HEK293T (cell line): ENCODE data around the gene STX3.

ENCODE experiments used
- CTCF ChIA-PET: fragments of 350-600 bp; formaldehyde crosslinking; extraction: SDS; loops from one replicate; lab custom pipeline; 2021; ENCODE audit warnings: antibody characterized with exemption, inconsistent platforms; lab: Yijun Ruan, JAX
- POLR2A ChIA-PET: fragments of 350-600 bp; formaldehyde crosslinking; extraction: SDS; loops from one replicate; lab custom pipeline; 2020; ENCODE audit warnings: antibody characterized with exemption, inconsistent platforms; lab: Yijun Ruan, JAX
- DNase-seq: peaks from one replicate; pipeline ENCODE4 v3.0.0; 2012; ENCODE audit warnings: mixed read lengths; ENCODE audit errors: extremely low spot score
- ARNT ChIP-seq: fragments of 450-650 bp; IDR thresholded peaks from 2 replicates; pipeline ENCODE4 v1.6.1; 2017; ENCODE audit warnings: mild to moderate bottlenecking
- BHLHE40 ChIP-seq: fragments of 450-650 bp; IDR thresholded peaks from 2 replicates; pipeline ENCODE4 v1.6.1; 2016; ENCODE audit warnings: mild to moderate bottlenecking, moderate library complexity, borderline replicate concordance
- CTBP1 ChIP-seq: fragments of 450-650 bp; IDR thresholded peaks from 2 replicates; pipeline ENCODE4 v1.6.1; 2016; ENCODE audit warnings: borderline replicate concordance
- ELF4 ChIP-seq: fragments of 450-650 bp; IDR thresholded peaks from 2 replicates; pipeline ENCODE4 v1.6.1; 2017; ENCODE audit warnings: antibody characterized with exemption
- FOXA1 ChIP-seq: fragments of 450-650 bp; IDR thresholded peaks from 2 replicates; pipeline ENCODE4 v1.6.1; 2016; ENCODE audit warnings: mild to moderate bottlenecking
- FOXK2 ChIP-seq: fragments of 450-650 bp; IDR thresholded peaks from 2 replicates; pipeline ENCODE4 v1.6.1; 2016; ENCODE audit warnings: mild to moderate bottlenecking
- FOXM1 ChIP-seq: fragments of 450-650 bp; IDR thresholded peaks from 2 replicates; pipeline ENCODE4 v1.6.1; 2017; ENCODE audit warnings: mild to moderate bottlenecking, borderline replicate concordance
- HDGF ChIP-seq: fragments of 450-650 bp; IDR thresholded peaks from 2 replicates; pipeline ENCODE4 v1.6.1; 2017; ENCODE audit warnings: antibody characterized with exemption, borderline replicate concordance
- L3MBTL2 ChIP-seq: fragments of 450-650 bp; conservative IDR thresholded peaks from 2 replicates; pipeline ENCODE4 v1.6.1; 2016; ENCODE audit warnings: mild to moderate bottlenecking
- LEF1 ChIP-seq: fragments of 450-650 bp; IDR thresholded peaks from 2 replicates; pipeline ENCODE4 v1.6.1; 2017; ENCODE audit warnings: mild to moderate bottlenecking, borderline replicate concordance
- NFRKB ChIP-seq: fragments of 450-650 bp; IDR thresholded peaks from 2 replicates; pipeline ENCODE4 v1.6.1; 2016; ENCODE audit warnings: mild to moderate bottlenecking, moderate library complexity
- SP1 ChIP-seq: fragments of 450-650 bp; IDR thresholded peaks from 2 replicates; pipeline ENCODE4 v1.6.1; 2017
- SUZ12 ChIP-seq: fragments of 450-650 bp; IDR thresholded peaks from 2 replicates; pipeline ENCODE4 v1.6.1; 2016; ENCODE audit warnings: mild to moderate bottlenecking
- TARDBP ChIP-seq: fragments of 450-650 bp; IDR thresholded peaks from 2 replicates; pipeline ENCODE4 v1.6.1; 2016
- ZNF384 ChIP-seq: fragments of 450-650 bp; IDR thresholded peaks from 2 replicates; pipeline ENCODE4 v1.6.1; 2016
- TF ChIP-seq, protein P1 (sequence below): fragments of 450-650 bp; IDR thresholded peaks from 2 replicates; pipeline ENCODE4 v1.6.1; 2016

The STX3 gene

DNA sequence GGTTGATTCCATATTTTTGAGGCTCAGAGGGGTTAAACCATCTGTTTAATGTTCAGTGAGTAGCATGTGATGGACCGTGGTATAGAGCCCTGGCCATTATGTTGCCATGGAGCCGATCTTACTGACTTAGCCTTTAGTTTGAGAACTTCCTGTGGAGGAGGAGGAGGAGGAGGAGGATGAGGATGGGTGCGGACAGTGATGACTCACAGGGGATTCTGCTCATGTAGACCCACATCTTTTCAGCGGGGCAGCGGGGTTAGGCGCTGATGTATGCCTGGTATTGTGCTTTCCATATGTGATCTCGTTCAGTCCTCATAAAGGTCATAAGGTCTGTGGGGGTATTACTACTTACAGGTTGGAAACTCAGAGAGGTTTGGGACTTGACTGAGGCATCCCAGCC is 13.9 kb downstream of the STX3 start:
- DNase-seq, result no peak
- no peak for TF ChIP-seq CTBP1
- TF ChIP-seq ARNT, result no peak
- no peak for TF ChIP-seq FOXM1
- TF ChIP-seq ZNF384, result no peak
- TF ChIP-seq SP1, result no peak
- TF ChIP-seq BHLHE40, result no peak
- TF ChIP-seq LEF1, result no peak
- CTCF ChIA-PET, result no interaction called here
- POLR2A ChIA-PET, result no interaction called here

DNA sequence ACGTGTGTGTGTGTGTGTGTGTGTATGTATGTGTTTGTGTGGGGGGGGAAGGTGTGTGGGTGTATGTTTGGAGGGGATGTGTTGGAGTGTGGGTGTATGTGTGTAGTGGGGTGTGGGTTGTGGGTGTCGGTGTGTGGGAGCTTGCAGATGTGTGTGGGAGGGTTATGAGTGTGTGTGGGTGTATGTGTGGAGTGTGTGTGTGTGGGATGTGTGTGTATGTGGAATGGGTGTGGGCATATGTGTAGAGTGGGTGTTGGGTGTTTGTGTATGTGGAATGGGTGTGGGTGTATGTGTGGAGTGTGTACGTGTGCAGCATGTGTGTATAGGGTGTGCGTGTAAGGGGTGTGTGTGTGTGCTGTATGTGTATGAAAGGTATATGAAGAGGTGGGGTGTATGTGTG is 14.7 kb downstream of the STX3 start:
- no peak for DNase-seq
- no peak for TF ChIP-seq FOXK2
- no peak for TF ChIP-seq HDGF
- POLR2A ChIA-PET, result no interaction called here
- CTCF ChIA-PET, result no interaction called here

DNA sequence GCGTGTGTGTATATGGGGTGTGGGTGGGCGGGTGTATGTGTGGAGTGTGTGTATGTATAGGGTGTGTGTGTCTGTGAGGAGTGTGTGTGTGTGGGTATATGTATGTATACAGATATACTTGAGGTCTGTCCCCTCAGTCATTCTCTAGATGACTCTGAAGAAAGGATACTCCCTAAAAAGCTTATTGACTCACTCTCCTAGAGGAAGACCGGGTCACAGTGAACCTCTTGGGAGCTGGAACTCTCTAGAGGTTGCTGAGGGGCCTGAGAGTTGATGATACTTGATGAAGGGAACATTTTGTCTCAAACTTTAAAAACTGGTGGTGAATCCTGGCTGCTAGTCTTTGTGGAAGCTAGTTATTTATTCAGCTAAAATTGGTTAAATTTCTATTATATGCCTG is 15.1 kb downstream of the STX3 start:
- TF ChIP-seq, protein P1, sequence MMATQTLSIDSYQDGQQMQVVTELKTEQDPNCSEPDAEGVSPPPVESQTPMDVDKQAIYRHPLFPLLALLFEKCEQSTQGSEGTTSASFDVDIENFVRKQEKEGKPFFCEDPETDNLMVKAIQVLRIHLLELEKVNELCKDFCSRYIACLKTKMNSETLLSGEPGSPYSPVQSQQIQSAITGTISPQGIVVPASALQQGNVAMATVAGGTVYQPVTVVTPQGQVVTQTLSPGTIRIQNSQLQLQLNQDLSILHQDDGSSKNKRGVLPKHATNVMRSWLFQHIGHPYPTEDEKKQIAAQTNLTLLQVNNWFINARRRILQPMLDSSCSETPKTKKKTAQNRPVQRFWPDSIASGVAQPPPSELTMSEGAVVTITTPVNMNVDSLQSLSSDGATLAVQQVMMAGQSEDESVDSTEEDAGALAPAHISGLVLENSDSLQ, result no peak
- TF ChIP-seq ARNT (no peak), CTBP1 (no peak), BHLHE40 (no peak)
- ChIA-PET POLR2A (interaction anchor here (0.6 kb wide), 1 partner anchor 14 kb away, joined by 3 read pairs; no protein-coding TSS in a partner anchor), CTCF (no interaction called here)
- DNase-seq, result no peak

DNA sequence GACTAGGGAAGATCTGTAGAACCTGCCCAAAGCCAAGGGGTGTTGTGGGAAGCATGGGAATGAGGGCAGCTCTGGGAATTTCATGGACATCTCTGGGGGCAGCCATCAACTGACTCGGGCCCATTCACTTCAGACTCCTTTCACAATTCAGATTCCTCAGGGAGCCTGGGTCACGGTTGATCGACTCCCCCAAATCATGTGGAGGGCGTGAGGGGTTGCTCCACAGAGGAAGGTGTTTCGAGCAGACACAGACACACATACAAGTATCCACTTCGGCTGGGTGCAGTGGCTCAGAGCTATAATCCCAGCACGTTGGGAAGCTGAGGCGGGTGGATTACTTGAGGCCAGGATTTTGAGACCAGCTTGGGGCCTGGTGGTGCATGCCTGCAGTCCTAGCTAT is 15.7 kb downstream of the STX3 start:
- TF ChIP-seq FOXK2 (no peak), SUZ12 (no peak), CTBP1 (no peak), SP1 (no peak), LEF1 (no peak), BHLHE40 (no peak), ELF4 (no peak), HDGF (no peak), FOXM1 (no peak), ZNF384 (no peak), TARDBP (no peak), ARNT (no peak), NFRKB (no peak), FOXA1 (no peak), L3MBTL2 (no peak)
- TF ChIP-seq, protein P1, result no peak
- DNase-seq, result no peak
- POLR2A ChIA-PET, result interaction anchor here (0.6 kb wide), 1 partner anchor 15 kb away, joined by 3 read pairs; no protein-coding TSS in a partner anchor
- CTCF ChIA-PET, result no interaction called here

DNA sequence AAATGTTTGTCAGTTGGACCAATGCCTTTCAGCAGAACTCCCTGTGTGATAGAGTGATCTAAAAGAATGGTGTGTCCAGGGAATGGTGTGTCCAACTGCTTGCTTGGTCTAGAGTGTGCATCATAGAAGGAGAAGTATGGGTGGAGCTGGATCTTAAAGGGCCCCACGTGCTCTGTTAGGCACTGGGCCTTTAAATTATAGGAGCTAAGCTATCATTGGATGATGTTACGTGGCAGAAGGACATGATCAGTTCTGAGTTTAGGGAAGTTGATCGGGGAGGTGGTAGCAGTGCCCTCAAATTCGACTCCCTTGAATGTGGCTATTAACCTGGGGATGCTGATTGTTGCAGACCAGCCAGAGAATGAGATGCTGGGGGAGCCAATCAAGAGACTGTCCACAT is 16.4 kb downstream of the STX3 start:
- DNase-seq, result no peak
- CTCF ChIA-PET, result no interaction called here
- POLR2A ChIA-PET, result interaction anchor here (1.3 kb wide), 1 partner anchor 16 kb away, joined by 8 read pairs; the partner anchor contains the start of gene STX3
- TF ChIP-seq L3MBTL2, result no peak
- TF ChIP-seq FOXM1, result no peak
- TF ChIP-seq ARNT, result no peak
- no peak for TF ChIP-seq HDGF
- TF ChIP-seq NFRKB, result no peak
- no peak for TF ChIP-seq SUZ12
- TF ChIP-seq BHLHE40, result no peak
- no peak for TF ChIP-seq SP1
- no peak for TF ChIP-seq ZNF384
- TF ChIP-seq, protein P1, result no peak
- no peak for TF ChIP-seq CTBP1

DNA sequence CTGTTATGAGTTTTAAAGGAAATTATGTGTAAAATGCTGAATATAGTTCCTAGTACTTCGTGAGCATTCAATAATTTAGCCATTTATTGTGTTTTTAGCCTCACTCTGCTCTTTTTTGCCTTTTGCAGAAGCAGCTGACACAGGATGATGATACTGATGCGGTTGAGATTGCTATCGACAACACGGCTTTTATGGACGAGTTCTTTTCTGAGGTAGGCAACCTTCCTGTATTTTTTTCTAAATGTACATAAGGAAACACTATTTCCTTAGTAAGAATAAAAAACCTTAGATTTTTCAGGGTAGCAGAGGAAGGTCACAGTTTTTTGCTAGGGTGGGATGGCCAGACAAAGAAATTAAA is 17.9 kb downstream of the STX3 start:
- ChIA-PET CTCF (no interaction called here), POLR2A (no interaction called here)

DNA sequence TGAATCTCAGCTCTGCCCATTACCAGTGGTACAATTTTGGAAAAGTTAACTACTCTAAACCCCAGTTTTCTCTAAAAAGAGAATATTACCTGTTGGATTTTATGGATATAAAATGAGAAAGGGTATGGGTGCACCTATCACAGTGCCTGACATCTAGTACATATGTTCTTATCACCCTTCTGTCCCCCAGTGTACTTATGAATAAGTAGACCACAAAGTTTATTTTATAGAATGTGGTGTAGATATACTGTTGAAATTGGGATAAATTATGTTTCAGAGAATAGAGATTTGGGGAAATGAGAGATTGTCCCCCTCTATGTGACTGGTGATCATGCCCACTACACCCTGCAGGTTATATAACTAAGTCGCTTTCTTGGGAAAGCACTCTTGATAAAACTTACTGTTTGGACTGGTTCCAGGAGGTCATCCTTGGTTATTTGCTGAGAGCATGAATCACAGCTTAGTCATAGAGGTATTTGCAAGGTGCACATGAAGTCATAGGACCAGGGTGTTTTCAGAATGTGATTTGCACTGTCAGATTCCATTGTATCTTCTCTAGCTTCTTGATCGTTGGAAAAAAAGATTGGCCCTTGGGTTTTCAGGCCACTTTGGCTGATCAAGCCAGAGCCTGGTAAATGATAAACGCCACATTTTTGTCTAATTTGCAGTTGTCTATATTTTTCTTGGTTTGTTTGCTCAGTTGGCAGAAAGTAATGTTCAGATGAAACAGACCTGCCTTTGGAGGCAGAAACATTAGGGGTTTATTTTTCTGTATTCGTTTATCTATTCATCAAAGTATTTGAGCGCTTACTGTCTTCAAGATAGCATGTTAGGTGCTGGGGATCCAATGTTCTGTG is 21.3 kb downstream of the STX3 start:
- ChIA-PET POLR2A (no interaction called here), CTCF (interaction anchor here (0.9 kb wide), 1 partner anchor 10 kb away, joined by 3 read pairs; no protein-coding TSS in a partner anchor)
- TF ChIP-seq CTBP1, result no peak
- no peak for TF ChIP-seq HDGF
- no peak for TF ChIP-seq TARDBP
- no peak for DNase-seq

More for the DNA sequence above, 17.9 kb downstream of the STX3 start:
- no peak for TF ChIP-seq TARDBP
- DNase-seq, result no peak
